ENCODE measurements around the gene RING1. TPM values are rescaled to one million over a fixed set of nuclear protein-coding genes. Genes with fewer than 3 reads are reported as not detected.
A peak's percentile ranks its signal among the peaks of the same experiment; 100 is the strongest.

Gene RING1
- 35.8 and 37.6 TPM in 2 replicates for total RNA-seq (2014; rRNA removed; shearing (Covaris generic))
- 11.3 and 12.7 TPM in 2 replicates for polyA plus RNA-seq (2016; fragmentation: Nextera tagmentation; extraction: Ambion mirVana)

- in situ Hi-C loops (cut with MboI), result no loop called here
- TF ChIP-seq EZH2 (IDR thresholded peaks at IDR 0.05; ENCODE audit: insufficient read depth, poor library complexity, severe bottlenecking) (no peak), EZH2phosphoT487 (IDR thresholded peaks at IDR 0.05; ENCODE audit: insufficient read depth, low read depth) (no peak)
- Histone ChIP-seq H3K36me3 (ENCODE audit: low read depth) (peaks cover 6% of the 10 kb centered on the region), H4K20me1 (ENCODE audit: insufficient read depth) (no peaks in the 10 kb centered on the region), H3K79me2 (ENCODE audit: insufficient read depth) (peaks cover 19% of the 10 kb centered on the region), H3K9ac (peak within 1 kb of the TSS; percentile 100), H2AFZ (peak within 1 kb of the TSS; percentile 80), H3K4me3 (peak within 1 kb of the TSS; percentile 96), H3K4me1 (ENCODE audit: insufficient read depth) (peaks cover 44% of the 10 kb centered on the region), H3F3A (ENCODE audit: insufficient read depth) (peaks cover 31% of the 10 kb centered on the region), H3K4me2 (ENCODE audit: unreplicated experiment) (peak within 1 kb of the TSS; percentile 95), H3K9me3 (ENCODE audit: low read depth) (no peaks in the 10 kb centered on the region), H3K27me3 (replicated peaks; ENCODE audit: insufficient read depth) (no peaks in the 10 kb centered on the region), H3K27ac (peak within 1 kb of the TSS; percentile 92), H3K9me2 (ENCODE audit: insufficient read depth) (no peaks in the 10 kb centered on the region)
- DNase-seq, result peak; percentile 92
- 1% methylated on average over 49 to 86 of the region's 86 CpGs for WGBS, 2 experiments (ENCODE audit: low coverage in 1 of 2, low lambda C conversion rate in 2 of 2, missing lambda C conversion rate in 2 of 2)
Measured at GRCh38 chr6:33208091-33208967, at the start of gene RING1. RING1 (plus strand) TSS chr6:33208500; CDS start chr6:33208823, 323 bp downstream.

- Histone ChIP-seq H3K27ac (no peak overlapping the region), H3K9me2 (ENCODE audit: insufficient read depth) (no peaks in the 10 kb centered on the region), H2AFZ (no peak overlapping the region), H3K4me1 (ENCODE audit: insufficient read depth) (no peaks in the 10 kb centered on the region), H3F3A (ENCODE audit: insufficient read depth) (no peaks in the 10 kb centered on the region), H4K20me1 (ENCODE audit: insufficient read depth) (no peaks in the 10 kb centered on the region), H3K4me2 (ENCODE audit: unreplicated experiment) (no peak overlapping the region), H3K9me3 (ENCODE audit: low read depth) (no peaks in the 10 kb centered on the region), H3K36me3 (ENCODE audit: low read depth) (no peaks in the 10 kb centered on the region), H3K9ac (no peak overlapping the region), H3K79me2 (ENCODE audit: insufficient read depth) (no peaks in the 10 kb centered on the region), H3K27me3 (replicated peaks; ENCODE audit: insufficient read depth) (no peaks in the 10 kb centered on the region), H3K4me3 (no peak overlapping the region)
- DNase-seq, result no peak
- WGBS, 2 experiments (ENCODE audit: low coverage in 1 of 2, low lambda C conversion rate in 2 of 2, missing lambda C conversion rate in 2 of 2), result 88 to 92% methylated on average over 11 of the region's 11 CpGs
- no peak for TF ChIP-seq EZH2phosphoT487 (IDR thresholded peaks at IDR 0.05; ENCODE audit: insufficient read depth, low read depth)
- TF ChIP-seq EZH2 (IDR thresholded peaks at IDR 0.05; ENCODE audit: insufficient read depth, poor library complexity, severe bottlenecking), result no peak
- in situ Hi-C loops (cut with MboI), result no loop called here
Measured at GRCh38 chr6:33160096-33160495, 48.2 kb upstream of the RING1 start.

GRCh38 chr6:33160728-33161344 lies 47.5 kb upstream of the RING1 start:
- no peaks in the 10 kb centered on the region for H3F3A ChIP-seq (ENCODE audit: insufficient read depth)
- H3K4me3 ChIP-seq, result peak overlapping the region; percentile 67
- H3K9me3 ChIP-seq (ENCODE audit: low read depth), result no peaks in the 10 kb centered on the region
- no peaks in the 10 kb centered on the region for H3K27me3 ChIP-seq (replicated peaks; ENCODE audit: insufficient read depth)
- peak; percentile 92 for DNase-seq
- H3K4me1 ChIP-seq (ENCODE audit: insufficient read depth), result no peaks in the 10 kb centered on the region
- no peaks in the 10 kb centered on the region for H4K20me1 ChIP-seq (ENCODE audit: insufficient read depth)
- no peaks in the 10 kb centered on the region for H3K9me2 ChIP-seq (ENCODE audit: insufficient read depth)
- H3K27ac ChIP-seq, result peak overlapping the region; percentile 41
- peak overlapping the region; percentile 73; the same call in 1 of the 2 replicates for H3K9ac ChIP-seq
- in situ Hi-C loops (cut with MboI), result no loop called here
- H3K79me2 ChIP-seq (ENCODE audit: insufficient read depth), result no peaks in the 10 kb centered on the region
- WGBS, 2 experiments (ENCODE audit: low coverage in 1 of 2, low lambda C conversion rate in 2 of 2, missing lambda C conversion rate in 2 of 2), result 9 to 11% methylated on average over 13 of the region's 13 CpGs
- peak overlapping the region; percentile 90 for H2AFZ ChIP-seq
- no peak for TF ChIP-seq EZH2 (IDR thresholded peaks at IDR 0.05; ENCODE audit: insufficient read depth, poor library complexity, severe bottlenecking)
- no peak for TF ChIP-seq EZH2phosphoT487 (IDR thresholded peaks at IDR 0.05; ENCODE audit: insufficient read depth, low read depth)
- peak overlapping the region; percentile 75 for H3K4me2 ChIP-seq (ENCODE audit: unreplicated experiment)
- no peaks in the 10 kb centered on the region for H3K36me3 ChIP-seq (ENCODE audit: low read depth)
